ENCODE results near the gene ZNF581.

Gene ZNF581

GRCh38 chr19:55638864-55639359 lies 4.5 kb upstream of the ZNF581 start:
- TF ChIP-seq TCF12 (IDR thresholded peaks at IDR 0.05; ENCODE audit: low read depth) (no peak), RAD21 (IDR thresholded peaks at IDR 0.05; ENCODE audit: low read depth) (no peak), CEBPB (IDR thresholded peaks at IDR 0.05) (no peak), YY1 (IDR thresholded peaks at IDR 0.05; ENCODE audit: low read depth) (0 out of 2 replicates have a peak, but pooled peaks have one; percentile 62), NFIC (IDR thresholded peaks at IDR 0.05) (no peak), EGR1 (IDR thresholded peaks at IDR 0.05) (no peak)

- TF ChIP-seq USF1 (IDR thresholded peaks at IDR 0.05): no peak
These were observed 3.3 kb upstream of the ZNF581 start for GRCh38 chr19:55640043-55640576.

GRCh38 chr19:55640577-55641425 lies 2.6 kb upstream of the ZNF581 start, which contains the start of gene ZNF580:
Gene ZNF580, plus strand, starts transcription at chr19:55641002. Its CDS starts 1,507 bp downstream, at chr19:55642509.
- no peak for TF ChIP-seq TCF12 (IDR thresholded peaks at IDR 0.05; ENCODE audit: low read depth)
- no peak for TF ChIP-seq USF1 (IDR thresholded peaks at IDR 0.05)
- TF ChIP-seq TEAD4 (IDR thresholded peaks at IDR 0.05): no peak
- TF ChIP-seq ZBTB7A (IDR thresholded peaks at IDR 0.05; ENCODE audit: low read depth): peak; percentile 83
- peak; percentile 70 for TF ChIP-seq TAF1 (IDR thresholded peaks at IDR 0.05; ENCODE audit: low read depth)
- no peak for TF ChIP-seq YY1 (IDR thresholded peaks at IDR 0.05; ENCODE audit: low read depth)
- peak; percentile 44; the same call in 1 of the 2 replicates for TF ChIP-seq MAX (IDR thresholded peaks at IDR 0.05)
- no peak for TF ChIP-seq EP300 (IDR thresholded peaks at IDR 0.05; ENCODE audit: borderline replicate concordance)
- TF ChIP-seq EGR1 (IDR thresholded peaks at IDR 0.05): 0 out of 2 replicates have a peak, but pooled peaks have one; percentile 3

- TF ChIP-seq TCF12 (IDR thresholded peaks at IDR 0.05; ENCODE audit: low read depth) (no peak), MAX (IDR thresholded peaks at IDR 0.05) (peak; percentile 45)
These were observed 1.9 kb upstream of the ZNF581 start for GRCh38 chr19:55641426-55642152.

GRCh38 chr19:55642153-55643002 lies 1.1 kb upstream of the ZNF581 start:
- TF ChIP-seq CEBPB (IDR thresholded peaks at IDR 0.05) (no peak), ZBTB7A (IDR thresholded peaks at IDR 0.05; ENCODE audit: low read depth) (peak; percentile 72), MAX (IDR thresholded peaks at IDR 0.05) (peak; percentile 82; the same call in 1 of the 2 replicates)

- TF ChIP-seq CREB1 (IDR thresholded peaks at IDR 0.05; ENCODE audit: low read depth): no peak
- TF ChIP-seq ZBTB7A (IDR thresholded peaks at IDR 0.05; ENCODE audit: low read depth): no peak; the same call in 1 of the 2 replicates
- no peak for TF ChIP-seq YY1 (IDR thresholded peaks at IDR 0.05; ENCODE audit: low read depth)
- no peak for TF ChIP-seq RAD21 (IDR thresholded peaks at IDR 0.05; ENCODE audit: low read depth)
- TF ChIP-seq NFIC (IDR thresholded peaks at IDR 0.05): no peak
- TF ChIP-seq CEBPB (IDR thresholded peaks at IDR 0.05): no peak
- TF ChIP-seq TCF12 (IDR thresholded peaks at IDR 0.05; ENCODE audit: low read depth): no peak
- TF ChIP-seq REST (IDR thresholded peaks at IDR 0.05; ENCODE audit: low read depth): no peak
- TF ChIP-seq MAX (IDR thresholded peaks at IDR 0.05): no peak
- TF ChIP-seq TAF1 (IDR thresholded peaks at IDR 0.05; ENCODE audit: low read depth): no peak
These were observed 383 bp downstream of the ZNF581 start for GRCh38 chr19:55643887-55644176.

Measured in Ishikawa (cell line).